Activated T-cell treated with anti-CD3 and anti-CD28 coated beads for 24 hours (primary cell): ENCODE measurements around the gene CACNB2.

Experiments used
- DNase-seq: peaks from one replicate; pipeline ENCODE4 v3.0.0-alpha.2; 2020; ENCODE audit warnings: low read depth

Gene CACNB2

GRCh38 chr10:18340496-18341051 lies 200.3 kb downstream of the CACNB2 start:
- no peak for DNase-seq

GRCh38 chr10:18341055-18341454 lies 200.8 kb downstream of the CACNB2 start:
- DNase-seq, result no peak

GRCh38 chr10:18343573-18343972 lies 203.3 kb downstream of the CACNB2 start:
- no peak for DNase-seq

GRCh38 chr10:18345308-18345707 lies 205.1 kb downstream of the CACNB2 start:
- no peak for DNase-seq

GRCh38 chr10:18350340-18350739 lies 210.1 kb downstream of the CACNB2 start:
- no peak for DNase-seq

GRCh38 chr10:18351421-18351820 lies 211.2 kb downstream of the CACNB2 start:
- DNase-seq, result no peak

GRCh38 chr10:18352175-18352574 lies 212.0 kb downstream of the CACNB2 start:
- no peak for DNase-seq

- DNase-seq, result no peak
These were observed 219.6 kb downstream of the CACNB2 start for GRCh38 chr10:18359812-18360211.

- DNase-seq, result no peak
These were observed 222.7 kb downstream of the CACNB2 start for GRCh38 chr10:18362892-18363291.

GRCh38 chr10:18364987-18365775 lies 225.0 kb downstream of the CACNB2 start:
- no peak for DNase-seq

GRCh38 chr10:18367840-18368239 lies 227.6 kb downstream of the CACNB2 start:
- DNase-seq, result no peak

- DNase-seq, result no peak
These were observed 228.0 kb downstream of the CACNB2 start for GRCh38 chr10:18368273-18368672.

GRCh38 chr10:18368682-18369081 lies 228.5 kb downstream of the CACNB2 start:
- no peak for DNase-seq

GRCh38 chr10:18369859-18370473 lies 229.7 kb downstream of the CACNB2 start:
- no peak for DNase-seq

- no peak for DNase-seq
These were observed 236.4 kb downstream of the CACNB2 start for GRCh38 chr10:18376650-18377049.

GRCh38 chr10:18377898-18378297 lies 237.7 kb downstream of the CACNB2 start:
- no peak for DNase-seq

- no peak for DNase-seq
These were observed 238.5 kb downstream of the CACNB2 start for GRCh38 chr10:18378766-18379165.

- no peak for DNase-seq
These were observed 241.5 kb downstream of the CACNB2 start for GRCh38 chr10:18381679-18382078.

- no peak for DNase-seq
These were observed 257.7 kb downstream of the CACNB2 start for GRCh38 chr10:18397906-18398305.

- no peak for DNase-seq
These were observed 258.9 kb downstream of the CACNB2 start for GRCh38 chr10:18399158-18399557.

- peak; percentile 1 for DNase-seq
These were observed 260.1 kb downstream of the CACNB2 start for GRCh38 chr10:18400201-18400905.

- no peak for DNase-seq
These were observed 260.7 kb downstream of the CACNB2 start for GRCh38 chr10:18400906-18401245.
